Liver (tissue), 3 donors: ENCODE results near the gene KDM5A.

Source experiments
- CTCF ChIP-seq: fragments of 150-350 bp; IDR thresholded peaks from 2 replicates; pipeline ENCODE4 v1.5.1; 2017; ENCODE audit warnings: improper control_type of control experiment, low read depth, low read length; ENCODE audit not compliant: missing input control
- EGR1 ChIP-seq, 2 donors: IDR thresholded peaks; 2 replicates each; pipeline ENCODE4 v1.6.1; 2016 to 2018; ENCODE audit warnings: antibody characterized with exemption in 2 of 2, low read depth in 2 of 2
- GABPA ChIP-seq, 2 donors: IDR thresholded peaks in 1 of 2; conservative IDR thresholded peaks in 1 of 2; 2 replicates each; pipeline ENCODE4 v1.6.1; 2016; ENCODE audit warnings: antibody characterized with exemption in 2 of 2, mild to moderate bottlenecking in 1 of 2, moderate library complexity in 1 of 2
- MAX ChIP-seq: IDR thresholded peaks from 2 replicates; pipeline ENCODE4 v1.6.1; 2016; ENCODE audit warnings: antibody characterized with exemption
- RAD21 ChIP-seq, 2 donors: IDR thresholded peaks; 2 replicates each; pipeline ENCODE4 v1.6.1; 2016; ENCODE audit warnings: antibody characterized with exemption in 2 of 2, mild to moderate bottlenecking in 2 of 2
- REST ChIP-seq: IDR thresholded peaks from 2 replicates; pipeline ENCODE4 v1.6.1; 2016; ENCODE audit warnings: antibody characterized with exemption, mild to moderate bottlenecking
- RXRA ChIP-seq, 2 donors: IDR thresholded peaks; 2 replicates each; pipeline ENCODE4 v1.6.1; 2017 to 2018; ENCODE audit warnings: antibody characterized with exemption in 2 of 2, mild to moderate bottlenecking in 1 of 2
- SP1 ChIP-seq: IDR thresholded peaks from 2 replicates; pipeline ENCODE4 v1.6.1; 2018; ENCODE audit warnings: antibody characterized with exemption, mild to moderate bottlenecking
- YY1 ChIP-seq: IDR thresholded peaks from 2 replicates; pipeline ENCODE4 v1.6.1; 2016; ENCODE audit warnings: antibody characterized with exemption, mild to moderate bottlenecking
- ZBTB33 ChIP-seq: IDR thresholded peaks from 2 replicates; pipeline ENCODE4 v1.6.1; 2016; ENCODE audit warnings: antibody characterized with exemption
- donor health status: healthy.
- donor health status: healthy.

GRCh38 chr12:323507-323906, 65.6 kb downstream of the KDM5A start:
- no peak for TF ChIP-seq MAX
- no peak for TF ChIP-seq CTCF
- no peak for TF ChIP-seq YY1
- TF ChIP-seq SP1 = no peak
- TF ChIP-seq ZBTB33 = no peak
- no peak for TF ChIP-seq RAD21 (IDR thresholded peaks at IDR 0.05)
- no peak for TF ChIP-seq REST
- no peak for TF ChIP-seq GABPA (IDR thresholded peaks at IDR 0.05 in 1 of 2, conservative IDR thresholded peaks at IDR 0.05 in 1 of 2)
- no peak for TF ChIP-seq RXRA (IDR thresholded peaks at IDR 0.05)
- no peak for TF ChIP-seq EGR1 (IDR thresholded peaks at IDR 0.05; ENCODE audit: low read depth in 2 of 2)
